GM12801 (cell line): Measurements from ENCODE around the gene GRK2.

Experiments
- CTCF ChIP-seq: IDR thresholded peaks from one replicate; pipeline ENCODE4 v1.5.1; 2011; ENCODE audit warnings: control low read depth; ENCODE audit not compliant: insufficient read length; ENCODE audit errors: extremely low read depth

The GRK2 gene

GRCh38 chr11:67313125-67313890 is 47.0 kb downstream of the GRK2 start:
- TF ChIP-seq CTCF, result no peak

- no peak for TF ChIP-seq CTCF
Observed at GRCh38 chr11:67314218-67314617, 47.9 kb downstream of the GRK2 start.

GRCh38 chr11:67315325-67315909 is 49.1 kb downstream of the GRK2 start:
- no peak for TF ChIP-seq CTCF

GRCh38 chr11:67316882-67317204 is 50.6 kb downstream of the GRK2 start:
- TF ChIP-seq CTCF, result no peak

GRCh38 chr11:67317205-67317887 is 51.1 kb downstream of the GRK2 start:
- TF ChIP-seq CTCF, result no peak

GRCh38 chr11:67317888-67318555 is 51.7 kb downstream of the GRK2 start:
- no peak for TF ChIP-seq CTCF

- no peak for TF ChIP-seq CTCF
Observed at GRCh38 chr11:67320011-67320410, 53.7 kb downstream of the GRK2 start.
